HEK293T (cell line): ENCODE measurements around the gene NAPG.

Source experiments
- CTCF ChIA-PET: fragments of 350-600 bp; formaldehyde crosslinking; extraction: SDS; loops from one replicate; lab custom pipeline; 2021; ENCODE audit warnings: antibody characterized with exemption, inconsistent platforms; lab: Yijun Ruan, JAX
- POLR2A ChIA-PET: fragments of 350-600 bp; formaldehyde crosslinking; extraction: SDS; loops from one replicate; lab custom pipeline; 2020; ENCODE audit warnings: antibody characterized with exemption, inconsistent platforms; lab: Yijun Ruan, JAX
- DNase-seq: peaks from one replicate; pipeline ENCODE4 v3.0.0; 2012; ENCODE audit warnings: mixed read lengths; ENCODE audit errors: extremely low spot score
- ARNT ChIP-seq: fragments of 450-650 bp; IDR thresholded peaks from 2 replicates; pipeline ENCODE4 v1.6.1; 2017; ENCODE audit warnings: mild to moderate bottlenecking
- BHLHE40 ChIP-seq: fragments of 450-650 bp; IDR thresholded peaks from 2 replicates; pipeline ENCODE4 v1.6.1; 2016; ENCODE audit warnings: mild to moderate bottlenecking, moderate library complexity, borderline replicate concordance
- CTBP1 ChIP-seq: fragments of 450-650 bp; IDR thresholded peaks from 2 replicates; pipeline ENCODE4 v1.6.1; 2016; ENCODE audit warnings: borderline replicate concordance
- ELF4 ChIP-seq: fragments of 450-650 bp; IDR thresholded peaks from 2 replicates; pipeline ENCODE4 v1.6.1; 2017; ENCODE audit warnings: antibody characterized with exemption
- FOXA1 ChIP-seq: fragments of 450-650 bp; IDR thresholded peaks from 2 replicates; pipeline ENCODE4 v1.6.1; 2016; ENCODE audit warnings: mild to moderate bottlenecking
- FOXK2 ChIP-seq: fragments of 450-650 bp; IDR thresholded peaks from 2 replicates; pipeline ENCODE4 v1.6.1; 2016; ENCODE audit warnings: mild to moderate bottlenecking
- FOXM1 ChIP-seq: fragments of 450-650 bp; IDR thresholded peaks from 2 replicates; pipeline ENCODE4 v1.6.1; 2017; ENCODE audit warnings: mild to moderate bottlenecking, borderline replicate concordance
- HDGF ChIP-seq: fragments of 450-650 bp; IDR thresholded peaks from 2 replicates; pipeline ENCODE4 v1.6.1; 2017; ENCODE audit warnings: antibody characterized with exemption, borderline replicate concordance
- L3MBTL2 ChIP-seq: fragments of 450-650 bp; conservative IDR thresholded peaks from 2 replicates; pipeline ENCODE4 v1.6.1; 2016; ENCODE audit warnings: mild to moderate bottlenecking
- LEF1 ChIP-seq: fragments of 450-650 bp; IDR thresholded peaks from 2 replicates; pipeline ENCODE4 v1.6.1; 2017; ENCODE audit warnings: mild to moderate bottlenecking, borderline replicate concordance
- NFRKB ChIP-seq: fragments of 450-650 bp; IDR thresholded peaks from 2 replicates; pipeline ENCODE4 v1.6.1; 2016; ENCODE audit warnings: mild to moderate bottlenecking, moderate library complexity
- SP1 ChIP-seq: fragments of 450-650 bp; IDR thresholded peaks from 2 replicates; pipeline ENCODE4 v1.6.1; 2017
- SUZ12 ChIP-seq: fragments of 450-650 bp; IDR thresholded peaks from 2 replicates; pipeline ENCODE4 v1.6.1; 2016; ENCODE audit warnings: mild to moderate bottlenecking
- TARDBP ChIP-seq: fragments of 450-650 bp; IDR thresholded peaks from 2 replicates; pipeline ENCODE4 v1.6.1; 2016
- ZNF384 ChIP-seq: fragments of 450-650 bp; IDR thresholded peaks from 2 replicates; pipeline ENCODE4 v1.6.1; 2016
- TF ChIP-seq, protein P1 (sequence below): fragments of 450-650 bp; IDR thresholded peaks from 2 replicates; pipeline ENCODE4 v1.6.1; 2016

NAPG gene

DNA sequence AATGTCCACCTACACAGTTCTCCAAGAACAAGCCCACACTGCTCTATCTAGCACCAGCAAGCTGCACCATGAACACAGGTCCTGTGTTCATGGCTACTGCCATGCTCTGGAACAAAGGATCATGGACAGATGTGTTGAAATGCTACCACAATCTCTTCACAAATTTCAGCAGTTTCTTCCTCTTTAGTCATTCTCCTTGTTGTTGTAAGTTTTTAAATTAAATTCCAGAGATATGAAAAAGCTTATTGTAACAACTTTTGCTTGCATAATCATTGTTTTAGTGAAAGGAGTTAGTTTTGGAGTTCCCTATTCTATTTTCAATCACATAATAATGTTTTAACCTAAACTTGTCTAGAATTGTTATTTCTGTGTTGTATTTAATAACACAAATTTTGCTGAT, 17.2 kb upstream of the NAPG start:
- TF ChIP-seq HDGF (no peak), NFRKB (no peak), FOXA1 (no peak), CTBP1 (no peak), ELF4 (no peak), SUZ12 (no peak), LEF1 (no peak), FOXM1 (no peak), SP1 (no peak), ARNT (no peak), ZNF384 (no peak), TARDBP (no peak), L3MBTL2 (no peak), BHLHE40 (no peak)
- TF ChIP-seq, protein P1, sequence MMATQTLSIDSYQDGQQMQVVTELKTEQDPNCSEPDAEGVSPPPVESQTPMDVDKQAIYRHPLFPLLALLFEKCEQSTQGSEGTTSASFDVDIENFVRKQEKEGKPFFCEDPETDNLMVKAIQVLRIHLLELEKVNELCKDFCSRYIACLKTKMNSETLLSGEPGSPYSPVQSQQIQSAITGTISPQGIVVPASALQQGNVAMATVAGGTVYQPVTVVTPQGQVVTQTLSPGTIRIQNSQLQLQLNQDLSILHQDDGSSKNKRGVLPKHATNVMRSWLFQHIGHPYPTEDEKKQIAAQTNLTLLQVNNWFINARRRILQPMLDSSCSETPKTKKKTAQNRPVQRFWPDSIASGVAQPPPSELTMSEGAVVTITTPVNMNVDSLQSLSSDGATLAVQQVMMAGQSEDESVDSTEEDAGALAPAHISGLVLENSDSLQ, result no peak
- ChIA-PET POLR2A (no interaction called here), CTCF (no interaction called here)
- no peak for DNase-seq

DNA sequence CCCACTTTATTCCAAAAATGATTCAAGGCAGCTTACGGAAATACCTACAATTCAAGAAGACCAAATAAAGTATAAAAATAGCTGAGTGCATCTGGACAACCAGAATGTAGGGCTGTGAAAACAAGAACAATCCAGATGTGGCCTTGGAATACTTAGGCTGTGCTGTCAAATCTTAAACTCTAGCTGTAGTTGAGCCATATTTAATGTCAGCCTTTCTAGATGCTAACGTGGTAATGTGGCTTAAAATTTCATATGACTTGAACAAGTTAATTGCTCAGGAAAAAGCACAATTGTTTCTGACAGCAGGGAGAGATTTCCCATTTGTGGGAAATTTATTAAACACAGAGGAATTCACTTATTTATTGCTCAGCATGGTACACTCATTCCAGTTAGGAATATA, 14.6 kb upstream of the NAPG start:
- CTCF ChIA-PET, result interaction anchor here (1.0 kb wide), 1 partner anchor 18 kb away, joined by 3 read pairs; no protein-coding TSS in a partner anchor
- no peak for TF ChIP-seq ELF4
- no peak for TF ChIP-seq L3MBTL2
- no peak for TF ChIP-seq FOXA1
- TF ChIP-seq FOXK2, result no peak
- no peak for TF ChIP-seq HDGF
- no peak for TF ChIP-seq ZNF384
- no peak for TF ChIP-seq TARDBP
- TF ChIP-seq LEF1, result no peak
- POLR2A ChIA-PET, result no interaction called here
- DNase-seq, result no peak

DNA sequence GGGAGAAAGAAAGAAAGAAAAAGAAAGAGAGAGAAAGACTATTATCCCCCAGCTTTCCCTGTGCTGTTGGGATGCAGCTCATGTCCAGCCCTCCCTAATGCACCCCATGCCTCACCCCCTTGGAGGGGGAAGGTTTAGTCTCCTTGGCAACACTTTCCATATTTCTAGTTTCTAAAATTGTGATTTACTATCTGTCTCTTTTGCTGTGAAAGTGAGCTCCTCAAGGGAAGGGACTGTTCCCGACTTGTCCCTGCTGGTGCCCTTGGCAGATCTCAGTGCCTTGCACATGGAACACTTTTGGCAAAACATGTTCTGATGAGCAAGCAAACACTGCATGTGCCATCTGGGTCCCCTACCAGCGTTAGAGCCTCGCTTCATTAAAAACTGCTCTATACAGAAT, 11.7 kb upstream of the NAPG start:
- DNase-seq, result no peak
- POLR2A ChIA-PET, result no interaction called here
- CTCF ChIA-PET, result no interaction called here
- TF ChIP-seq LEF1, result no peak
- no peak for TF ChIP-seq SUZ12
- TF ChIP-seq SP1, result no peak
- TF ChIP-seq ELF4, result no peak
- no peak for TF ChIP-seq ZNF384
- no peak for TF ChIP-seq L3MBTL2
- TF ChIP-seq ARNT, result no peak
- TF ChIP-seq FOXA1, result no peak

DNA sequence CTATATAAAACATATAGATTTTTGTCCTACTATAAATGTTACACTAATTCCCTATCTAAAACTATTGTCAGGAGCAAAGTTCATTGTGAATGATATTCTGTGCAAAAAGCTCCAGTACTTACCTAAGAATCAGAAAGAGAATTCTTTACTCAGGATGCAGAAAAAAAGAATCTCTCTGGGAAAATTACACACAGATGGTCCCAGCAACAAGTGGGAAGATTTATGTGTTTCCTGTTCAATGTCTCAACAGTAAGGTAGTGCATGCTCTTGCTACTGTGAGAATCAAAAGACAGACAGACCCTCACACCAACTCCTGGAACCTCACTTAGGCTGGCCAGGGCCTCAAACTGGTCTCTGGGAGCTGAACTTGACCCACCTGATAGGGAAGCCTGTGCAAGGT, 11.2 kb upstream of the NAPG start:
- CTCF ChIA-PET, result no interaction called here
- TF ChIP-seq L3MBTL2 (no peak), LEF1 (no peak), BHLHE40 (no peak), FOXM1 (no peak), FOXA1 (no peak), SP1 (no peak), NFRKB (no peak), TARDBP (no peak)
- TF ChIP-seq, protein P1, result no peak

DNA sequence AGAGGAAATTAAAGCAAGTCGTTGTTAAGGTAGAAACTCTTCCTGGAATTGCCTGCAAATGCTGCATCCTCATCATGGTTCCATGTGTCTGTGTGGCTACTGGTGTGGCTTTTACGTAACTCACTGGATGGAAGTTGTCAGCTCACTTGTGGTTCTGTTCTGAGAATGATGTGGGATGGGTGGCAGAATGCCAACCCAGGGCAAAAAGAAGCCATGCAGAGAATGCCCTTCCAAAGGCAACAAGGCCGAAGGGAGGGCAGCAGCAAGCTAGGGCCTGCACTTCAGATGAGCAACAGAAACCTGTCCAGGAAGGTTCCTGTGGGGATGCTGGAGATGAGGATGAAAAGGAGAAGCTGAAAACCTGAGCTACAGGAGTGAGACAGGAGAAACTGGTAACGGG, 10.4 kb upstream of the NAPG start:
- no peak for DNase-seq
- CTCF ChIA-PET, result interaction anchor here (0.6 kb wide), 1 partner anchor 509 kb away, joined by 3 read pairs; no protein-coding TSS in a partner anchor
- POLR2A ChIA-PET, result no interaction called here
- TF ChIP-seq SP1 (no peak), BHLHE40 (no peak), ELF4 (no peak), HDGF (no peak), FOXM1 (no peak), TARDBP (no peak), FOXA1 (no peak), ZNF384 (no peak), SUZ12 (no peak), ARNT (no peak), FOXK2 (no peak), L3MBTL2 (no peak)
- TF ChIP-seq, protein P1, result no peak

More for the DNA sequence above, 11.2 kb upstream of the NAPG start:
- POLR2A ChIA-PET, result no interaction called here
- no peak for DNase-seq

DNA sequence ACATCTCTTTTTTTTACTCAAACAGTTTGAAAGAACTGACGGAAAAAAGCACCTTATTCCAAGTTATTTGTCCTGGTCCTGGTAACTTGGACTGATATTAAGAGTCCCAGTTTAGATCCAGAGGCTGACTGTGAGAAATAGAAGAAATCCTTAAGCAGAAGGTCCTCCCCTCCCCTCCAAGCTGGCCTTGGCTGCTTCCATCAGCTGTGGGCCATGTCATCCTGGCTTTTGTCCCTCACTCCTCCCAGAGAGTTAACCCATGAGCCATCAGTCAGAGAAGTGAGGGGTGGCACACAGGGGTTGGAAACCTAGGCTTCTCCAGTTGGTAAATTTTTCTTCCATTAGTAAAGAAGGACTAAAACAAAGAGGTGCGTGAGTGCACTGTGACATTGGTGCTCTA, 9.7 kb upstream of the NAPG start:
- POLR2A ChIA-PET, result no interaction called here
- no peak for DNase-seq
- CTCF ChIA-PET, result interaction anchor here (0.6 kb wide), 2 partner anchors 132 to 510 kb away, joined by 3 read pairs; no protein-coding TSS in a partner anchor
- TF ChIP-seq CTBP1, result no peak
- no peak for TF ChIP-seq HDGF
- no peak for TF ChIP-seq ZNF384
- no peak for TF ChIP-seq SP1
- TF ChIP-seq L3MBTL2, result no peak
- TF ChIP-seq SUZ12, result no peak
- no peak for TF ChIP-seq TARDBP
- TF ChIP-seq ELF4, result no peak
- TF ChIP-seq FOXM1, result no peak
